H1 (cell line): ENCODE measurements around the gene NOS3. TPM values are rescaled to one million over a fixed set of nuclear protein-coding genes. Genes with fewer than 3 reads are reported as not detected.
"Not testable (repeated sequence)": the region's sequence is repeated elsewhere in the genome, so short reads cannot be mapped to it uniquely, and the experiment has no call there.

Experiments
- CTCF ChIA-PET: fragments of 300-600 bp; sonication (Branson Sonifier 250); formaldehyde crosslinking; loops from one replicate; lab custom pipeline; 2021; ENCODE audit not compliant: partially characterized antibody; lab: Charles Lee
- POLR2A ChIA-PET: fragments of 300-600 bp; sonication (Branson Sonifier 250); formaldehyde crosslinking; loops from one replicate; lab custom pipeline; 2021; ENCODE audit warnings: inconsistent platforms; ENCODE audit not compliant: partially characterized antibody; lab: Charles Lee
- DNase-seq, 2 experiments: peaks; one replicate each; pipeline versions ENCODE4 v3.0.0 to v3.0.0-alpha.2; 2010 to 2022; ENCODE audit warnings: low spot score in 2 of 2, low read depth in 1 of 2, mixed read lengths in 1 of 2
- FAIRE-seq: peaks from 2 replicates; lab custom pipeline; 2011; peaks lifted over from hg19 to GRCh38; lab: Jason Lieb, UNC
- H2AFZ ChIP-seq: 2 replicates; pipeline ENCODE4 v1.8.1; 2012; ENCODE audit warnings: low read length, inconsistent platforms
- H2AK5ac ChIP-seq: 2 replicates; pipeline ENCODE4 v1.6.1; 2013; ENCODE audit warnings: low read depth, low read length
- H2BK120ac ChIP-seq: replicated peaks from 2 replicates; pipeline ENCODE3; 2013; ENCODE audit warnings: low read depth, low read length, inconsistent platforms
- H2BK12ac ChIP-seq: 2 replicates; pipeline ENCODE4 v1.6.1; 2013; ENCODE audit warnings: low read depth, low read length
- H2BK15ac ChIP-seq: 2 replicates; pipeline ENCODE4 v1.6.1; 2013; ENCODE audit warnings: low read length
- H2BK20ac ChIP-seq: 2 replicates; pipeline ENCODE4 v1.6.1; 2013; ENCODE audit warnings: low read length
- H2BK5ac ChIP-seq: 2 replicates; pipeline ENCODE4 v1.6.1; 2013; ENCODE audit warnings: low read depth, low read length
- H3K14ac ChIP-seq: 2 replicates; pipeline ENCODE4 v1.6.1; 2013; ENCODE audit warnings: inconsistent platforms; ENCODE audit not compliant: insufficient read length
- H3K18ac ChIP-seq: 2 replicates; pipeline ENCODE4 v1.6.1; 2013; ENCODE audit warnings: low read length; ENCODE audit errors: extremely low read depth
- H3K23ac ChIP-seq: 2 replicates; pipeline ENCODE4 v1.6.1; 2013; ENCODE audit warnings: inconsistent platforms; ENCODE audit not compliant: insufficient read length
- H3K23me2 ChIP-seq: 2 replicates; pipeline ENCODE4 v1.6.1; 2013; ENCODE audit warnings: low read depth, low read length
- H3K27ac ChIP-seq: 2 replicates; pipeline ENCODE4 v1.6.1; 2011; ENCODE audit warnings: low read depth, low read length, inconsistent platforms
- H3K27me3 ChIP-seq, 4 experiments: replicated peaks in 1 of 4; 1 replicate in 1 of 4; 2 replicates in 3 of 4; pipeline versions ENCODE4 v1.6.1 to v1.8.1; 2011 to 2013; ENCODE audit warnings: low read length in 3 of 4, mild to moderate bottlenecking in 3 of 4, inconsistent platforms in 2 of 4, mixed read lengths in 2 of 4, moderate library complexity in 1 of 4; ENCODE audit not compliant: control insufficient read depth in 3 of 4, insufficient read depth in 3 of 4; ENCODE audit errors: extremely low read depth in 1 of 4
- H3K36me3 ChIP-seq, 4 experiments: 2 replicates each; pipeline versions ENCODE4 v1.6.1 to v1.8.1; 2011 to 2013; ENCODE audit warnings: mild to moderate bottlenecking in 4 of 4, low read length in 3 of 4, moderate library complexity in 2 of 4, control low read depth in 1 of 4, inconsistent platforms in 1 of 4; ENCODE audit not compliant: insufficient read depth in 4 of 4, control insufficient read depth in 2 of 4
- H3K4ac ChIP-seq: replicated peaks from 2 replicates; pipeline ENCODE3; 2013; ENCODE audit warnings: low read length, low read depth, mixed read lengths, inconsistent platforms; ENCODE audit not compliant: insufficient read length
- H3K4me1 ChIP-seq, 4 experiments: replicated peaks in 1 of 4; 1 replicate in 1 of 4; 2 replicates in 3 of 4; pipeline versions ENCODE4 v1.6.1 to v1.8.1; 2011 to 2013; ENCODE audit warnings: low read length in 3 of 4, inconsistent platforms in 2 of 4, mixed read lengths in 1 of 4; ENCODE audit not compliant: insufficient read depth in 4 of 4, control insufficient read depth in 3 of 4
- H3K4me2 ChIP-seq, 2 experiments: 2 replicates each; pipeline versions ENCODE4 v1.6.1 to v1.8.1; 2011 to 2013; ENCODE audit warnings: low read depth in 2 of 2, low read length in 2 of 2, control low read depth in 1 of 2, inconsistent platforms in 1 of 2, mild to moderate bottlenecking in 1 of 2; ENCODE audit not compliant: insufficient read depth in 1 of 2
- H3K4me3 ChIP-seq, 4 experiments: fragments of 200-600, 300-600 bp in 1 of 4; sonication (generic), shearing (Covaris generic), sonication (Bioruptor Twin) in 1 of 4; 2 replicates each; pipeline versions ENCODE4 v1.5.1 to v1.8.1; 2011 to 2016; ENCODE audit warnings: low read length in 4 of 4, low read depth in 3 of 4, control low read depth in 2 of 4, inconsistent platforms in 2 of 4, mild to moderate bottlenecking in 2 of 4, mixed read lengths in 1 of 4, moderate library complexity in 1 of 4; ENCODE audit not compliant: insufficient read depth in 2 of 4; ENCODE audit errors: extremely low read depth in 1 of 4
- H3K56ac ChIP-seq: replicated peaks from 2 replicates; pipeline ENCODE3; 2013; ENCODE audit warnings: low read depth, mild to moderate bottlenecking, mixed read lengths, low read length, inconsistent platforms; ENCODE audit not compliant: insufficient read length
- H3K79me1 ChIP-seq: 2 replicates; pipeline ENCODE4 v1.6.1; 2013; ENCODE audit warnings: low read depth, low read length, control low read depth
- H3K79me2 ChIP-seq, 2 experiments: 2 replicates each; pipeline versions ENCODE4 v1.6.1 to v1.8.1; 2012 to 2013; ENCODE audit warnings: low read length in 2 of 2, mild to moderate bottlenecking in 2 of 2, inconsistent platforms in 1 of 2; ENCODE audit not compliant: insufficient read depth in 2 of 2, control insufficient read depth in 1 of 2
- H3K9ac ChIP-seq, 4 experiments: replicated peaks in 1 of 4; 1 replicate in 1 of 4; 2 replicates in 3 of 4; pipeline versions ENCODE4 v1.6.1 to v1.8.1; 2011 to 2013; ENCODE audit warnings: low read depth in 3 of 4, low read length in 3 of 4, control low read depth in 2 of 4, mild to moderate bottlenecking in 2 of 4, moderate library complexity in 2 of 4, inconsistent platforms in 1 of 4; ENCODE audit errors: extremely low read depth in 1 of 4
- H3K9me3 ChIP-seq, 2 experiments: 2 replicates each; pipeline versions ENCODE4 v1.6.1 to v1.8.1; 2012 to 2013; ENCODE audit warnings: mild to moderate bottlenecking in 2 of 2, moderate library complexity in 2 of 2, control low read depth in 1 of 2, inconsistent platforms in 1 of 2, low read depth in 1 of 2, low read length in 1 of 2, mixed read lengths in 1 of 2; ENCODE audit not compliant: insufficient read depth in 2 of 2
- H4K20me1 ChIP-seq, 2 experiments: replicated peaks in 1 of 2; 2 replicates each; pipeline versions ENCODE3 to v1.8.1; 2011 to 2013; ENCODE audit warnings: inconsistent platforms in 2 of 2, low read length in 2 of 2, mild to moderate bottlenecking in 1 of 2; ENCODE audit not compliant: insufficient read depth in 2 of 2, control insufficient read depth in 1 of 2
- H4K5ac ChIP-seq: 2 replicates; pipeline ENCODE4 v1.6.1; 2013; ENCODE audit warnings: low read length, low read depth, mixed read lengths, inconsistent platforms; ENCODE audit not compliant: insufficient read length
- H4K8ac ChIP-seq: 2 replicates; pipeline ENCODE4 v1.8.0; 2013; ENCODE audit warnings: mild to moderate bottlenecking, moderate library complexity, low read length, inconsistent platforms; ENCODE audit not compliant: insufficient read depth; ENCODE audit errors: extremely low read depth
- H4K91ac ChIP-seq: replicated peaks from 2 replicates; pipeline ENCODE3; 2013; ENCODE audit warnings: low read length, mixed read lengths, inconsistent platforms; ENCODE audit not compliant: insufficient read length
- WGBS, 2 experiments: shearing (Covaris generic) in 1 of 2; methylation state at CpG; one replicate each; pipeline versions ENCODE4 v1.1.6 to v1.1.7; 2013 to 2015; ENCODE audit warnings: low lambda C conversion rate in 2 of 2, mixed read lengths in 2 of 2, inconsistent platforms in 1 of 2, low coverage in 1 of 2, missing lambda C conversion rate in 1 of 2; ENCODE audit not compliant: insufficient replicate concordance in 2 of 2, insufficient coverage in 1 of 2, insufficient read length in 1 of 2; ENCODE audit errors: extremely low coverage in 1 of 2, missing lambda C conversion rate in 1 of 2; 5-methylcytosine and 5-hydroxymethylcytosine counted together
- polyA plus RNA-seq, 7 experiments: library from polyadenylated mRNA; depleted of rRNA in 3 of 7; stranded (reverse) in 5 of 7; unstranded in 2 of 7; fragments of >200 nt in 5 of 7; fragments of 200-250 nt in 2 of 7; gene quantifications; 1 replicate in 5 of 7; 2 replicates in 1 of 7; 4 replicates in 1 of 7; pipeline versions ENCODE4 v1.2.1 to v1.2.3, GENCODE V29; 2011 to 2013; ENCODE audit warnings: missing spikeins in 2 of 7, mixed read lengths in 2 of 7
- total RNA-seq: library from RNA; stranded (reverse); fragmentation: NEBNext Ultra II Directional; extraction: Animal tissue kit (Norgen Biotek cat#: 25700); gene quantifications from 2 replicates; pipeline ENCODE4 v1.2.1, GENCODE V29; 2021

The NOS3 gene
- total and polyA plus RNA-seq, 2 of the 8 experiments (the other 6 are each of a cell fraction or from before 2014, with no cell fraction given) = 4.4 to 16.2 TPM

DNA sequence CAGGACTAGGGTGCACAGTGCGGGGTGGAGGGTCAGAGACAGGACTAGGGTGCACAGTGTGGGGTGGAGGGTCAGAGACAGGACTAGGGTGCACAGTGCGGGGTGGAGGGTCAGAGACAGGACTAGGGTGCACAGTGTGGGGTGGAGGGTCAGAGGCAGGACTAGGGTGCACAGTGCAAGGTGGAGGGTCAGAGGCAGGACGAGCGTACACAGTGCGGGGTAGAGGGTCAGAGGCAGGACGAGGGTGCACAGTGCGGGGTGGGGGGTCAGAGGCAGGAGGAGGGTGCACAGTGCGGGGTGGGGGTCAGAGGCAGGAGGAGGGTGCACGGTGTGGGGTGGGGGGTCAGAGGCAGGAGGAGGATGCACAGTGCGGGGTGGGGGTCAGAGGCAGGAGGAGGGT lies 52.6 kb downstream of the NOS3 start:
- H3K27ac ChIP-seq, H3K9ac ChIP-seq, H2BK20ac ChIP-seq, H3K79me2 ChIP-seq, H4K8ac ChIP-seq, H3K27me3 ChIP-seq, H3K23ac ChIP-seq, H2BK5ac ChIP-seq, H2BK12ac ChIP-seq, H3K56ac ChIP-seq, H2BK120ac ChIP-seq, FAIRE-seq, H4K5ac ChIP-seq, DNase-seq, H3K23me2 ChIP-seq, H3K14ac ChIP-seq, H3K4ac ChIP-seq, H4K91ac ChIP-seq, H2BK15ac ChIP-seq, CTCF ChIA-PET, H3K79me1 ChIP-seq, H4K20me1 ChIP-seq, H2AFZ ChIP-seq, H3K36me3 ChIP-seq, H3K4me3 ChIP-seq, H3K4me1 ChIP-seq, H3K9me3 ChIP-seq, H3K4me2 ChIP-seq, H2AK5ac ChIP-seq, H3K18ac ChIP-seq: not testable (repeated sequence)
- POLR2A ChIA-PET = interaction anchor here (1.2 kb wide), 1 partner anchor 29 kb away, joined by 3 read pairs; no protein-coding TSS in a partner anchor
- 83% methylated on average over 7 of the region's 10 CpGs; no CpG with 5 or more reads in 1 of the 2 experiments for WGBS, 2 experiments
